Suprapubic skin (tissue), 4 donors: ENCODE data around the gene RANGRF. TPM values are rescaled to one million over a fixed set of nuclear protein-coding genes. Genes with fewer than 3 reads are reported as not detected.

ENCODE experiments used
- DNase-seq, 2 donors: peaks; one replicate each; pipeline ENCODE4 v3.0.0-alpha.2; 2019; ENCODE audit warnings: low spot score in 2 of 2
- H3K27ac ChIP-seq: fragments of 200-600 bp; sonication (generic); one replicate; pipeline ENCODE4 v1.5.1; 2019
- H3K27me3 ChIP-seq: fragments of 200-600 bp; sonication (generic); one replicate; pipeline ENCODE4 v1.5.1; 2019
- H3K36me3 ChIP-seq: fragments of 200-600 bp; sonication (generic); one replicate; pipeline ENCODE4 v1.5.1; 2019
- H3K4me1 ChIP-seq: fragments of 200-600 bp; sonication (generic); one replicate; pipeline ENCODE4 v1.5.1; 2019
- H3K4me3 ChIP-seq: fragments of 200-600 bp; sonication (generic); one replicate; pipeline ENCODE4 v1.5.1; 2019; ENCODE audit warnings: mild to moderate bottlenecking
- H3K9me3 ChIP-seq: fragments of 200-600 bp; sonication (generic); one replicate; pipeline ENCODE4 v1.5.1; 2019
- CTCF ChIP-seq, 2 donors: fragments of 200-600 bp in 1 of 2; fragments of 450-650 bp in 1 of 2; sonication (generic) in 1 of 2; IDR thresholded peaks; one replicate each; pipeline ENCODE4 v1.5.1; 2016 to 2019; ENCODE audit warnings: antibody characterized with exemption in 2 of 2, mild to moderate bottlenecking in 1 of 2, moderate library complexity in 1 of 2
- EP300 ChIP-seq: sonication (generic); formaldehyde crosslinking; IDR thresholded peaks from one replicate; pipeline ENCODE4 v1.6.1; 2017; ENCODE audit warnings: antibody characterized with exemption
- POLR2A ChIP-seq, 2 donors: fragments of 450-650 bp; IDR thresholded peaks; one replicate each; pipeline ENCODE4 v1.6.1; 2017; ENCODE audit warnings: antibody characterized with exemption in 2 of 2, mild to moderate bottlenecking in 2 of 2, moderate library complexity in 2 of 2
- POLR2AphosphoS5 ChIP-seq, 3 donors: sonication (generic); formaldehyde crosslinking; IDR thresholded peaks; one replicate each; pipeline ENCODE4 v1.6.1; 2017; ENCODE audit warnings: antibody characterized with exemption in 3 of 3
- WGBS: methylation state at CpG from one replicate; pipeline ENCODE4 v1.1.5; 2018; 5-methylcytosine and 5-hydroxymethylcytosine counted together
- total RNA-seq, 4 donors: library from RNA; depleted of rRNA; stranded (reverse); fragments of >200 nt; gene quantifications; one replicate each; pipeline ENCODE4 v1.1.0, GENCODE V29; 2016

The RANGRF gene
- total RNA-seq, 4 donors from 2014 or later, result 12.6 to 16.3 (median 13.7) TPM

- peak in 1 of 2 donors; percentile 66 for DNase-seq
- H3K4me1 ChIP-seq, result peaks cover 22% of the 10 kb centered on the region
- H3K27ac ChIP-seq, result peak overlapping the region; percentile 90
- H3K4me3 ChIP-seq, result no peak overlapping the region
- no peaks in the 10 kb centered on the region for H3K27me3 ChIP-seq
- TF ChIP-seq POLR2AphosphoS5 (IDR thresholded peaks at IDR 0.05) (no peak), POLR2A (IDR thresholded peaks at IDR 0.05) (no peak), EP300 (no peak), CTCF (IDR thresholded peaks at IDR 0.05) (no peak)
- WGBS, result 92% methylated on average over 7 of the region's 9 CpGs
- no peaks in the 10 kb centered on the region for H3K36me3 ChIP-seq
- H3K9me3 ChIP-seq, result no peaks in the 10 kb centered on the region
Observed at GRCh38 chr17:8294361-8294760, 5.9 kb downstream of the RANGRF start.

DNA sequence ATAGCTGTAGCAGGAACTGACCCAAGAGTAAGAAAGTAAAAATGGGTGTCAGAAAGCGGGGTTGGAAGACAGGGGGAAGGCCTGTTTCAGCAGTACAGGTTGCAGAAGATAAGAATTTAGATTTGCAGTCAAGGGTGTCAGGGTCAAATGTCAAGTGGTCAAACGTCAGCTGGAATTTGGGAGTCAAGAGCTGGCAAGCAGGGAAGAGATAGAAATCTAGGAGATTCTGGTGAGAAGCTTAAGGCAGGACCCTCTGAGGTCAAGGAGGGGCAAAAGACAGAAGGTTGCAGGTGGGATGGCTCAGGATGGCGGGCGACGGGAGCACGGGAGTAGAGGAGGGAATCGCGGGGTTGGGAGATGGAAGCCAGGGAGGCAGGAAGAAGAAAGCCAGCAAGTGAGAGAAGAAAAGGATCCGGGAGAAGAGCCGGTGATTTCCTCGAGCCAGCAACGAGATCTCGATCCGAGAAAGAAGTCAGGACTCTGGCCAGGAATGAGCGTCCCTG lies 6.4 kb downstream of the RANGRF start:
- WGBS, result 9% methylated on average over 15 of the region's 15 CpGs
- Histone ChIP-seq H3K36me3 (no peaks in the 10 kb centered on the region), H3K27me3 (no peaks in the 10 kb centered on the region), H3K4me3 (peak overlapping the region; percentile 82), H3K9me3 (no peaks in the 10 kb centered on the region), H3K4me1 (peaks cover 17% of the 10 kb centered on the region), H3K27ac (peak overlapping the region; percentile 90)
- TF ChIP-seq EP300 (no peak), POLR2AphosphoS5 (IDR thresholded peaks at IDR 0.05) (no peak), POLR2A (IDR thresholded peaks at IDR 0.05) (no peak), CTCF (IDR thresholded peaks at IDR 0.05) (no peak)
- no peak for DNase-seq

DNA sequence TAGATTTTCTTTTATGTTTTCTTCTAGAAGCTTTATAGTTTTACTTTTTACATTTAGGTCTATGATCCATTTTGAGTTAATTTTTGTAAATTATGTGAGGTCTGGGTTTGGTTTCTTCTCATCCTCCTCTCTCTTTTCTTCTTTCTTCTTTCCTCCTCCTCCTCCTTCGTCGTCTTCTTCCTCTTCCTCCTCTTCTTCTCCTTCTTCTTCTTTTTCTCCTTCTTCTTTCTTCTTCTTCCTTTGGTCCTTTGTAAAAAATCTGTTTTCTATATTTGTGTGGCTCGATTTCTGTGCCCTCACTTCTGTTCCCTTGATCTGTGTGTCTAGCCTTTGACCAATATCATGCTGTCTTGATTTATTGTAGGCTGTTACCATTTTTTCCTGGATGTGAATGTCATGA lies 11.8 kb downstream of the RANGRF start:
- H3K9me3 ChIP-seq, result no peaks in the 10 kb centered on the region
- no peak overlapping the region for H3K27ac ChIP-seq
- peaks cover 6% of the 10 kb centered on the region for H3K4me1 ChIP-seq
- no peak for TF ChIP-seq POLR2AphosphoS5 (IDR thresholded peaks at IDR 0.05)
- TF ChIP-seq EP300, result no peak
- no peaks in the 10 kb centered on the region for H3K27me3 ChIP-seq
- 61% methylated on average over 3 of the region's 3 CpGs for WGBS
- H3K4me3 ChIP-seq, result no peak overlapping the region
- no peaks in the 10 kb centered on the region for H3K36me3 ChIP-seq
- no peak for DNase-seq

GRCh38 chr17:8300627-8301242 lies 12.3 kb downstream of the RANGRF start:
- Histone ChIP-seq H3K4me3 (no peak overlapping the region), H3K36me3 (no peaks in the 10 kb centered on the region), H3K4me1 (peaks cover 4% of the 10 kb centered on the region), H3K27ac (no peak overlapping the region), H3K9me3 (no peaks in the 10 kb centered on the region), H3K27me3 (no peaks in the 10 kb centered on the region)
- 14% methylated on average over 8 of the region's 8 CpGs for WGBS
- TF ChIP-seq CTCF (IDR thresholded peaks at IDR 0.05) (peak; percentile 75 to 79), POLR2A (IDR thresholded peaks at IDR 0.05) (no peak)
- DNase-seq, result no peak

GRCh38 chr17:8310601-8311123 lies 22.2 kb downstream of the RANGRF start:
- no peak for DNase-seq
- peaks cover 5% of the 10 kb centered on the region for H3K4me1 ChIP-seq
- H3K9me3 ChIP-seq, result no peaks in the 10 kb centered on the region
- WGBS, result 58% methylated on average over 10 of the region's 10 CpGs
- H3K27ac ChIP-seq, result no peak overlapping the region
- peak overlapping the region; percentile 7 for H3K4me3 ChIP-seq
- TF ChIP-seq CTCF (IDR thresholded peaks at IDR 0.05) (no peak), POLR2AphosphoS5 (IDR thresholded peaks at IDR 0.05) (no peak), EP300 (no peak), POLR2A (IDR thresholded peaks at IDR 0.05) (no peak)
- H3K27me3 ChIP-seq, result peaks cover 41% of the 10 kb centered on the region
- no peaks in the 10 kb centered on the region for H3K36me3 ChIP-seq
